K562 (cell line): ENCODE data around the gene PCSK6.

Source experiments
- GTF2F1 ChIP-seq: IDR thresholded peaks from 2 replicates; pipeline ENCODE4 v1.6.1; 2011; ENCODE audit warnings: low read depth, low read length, improper control_type of control experiment
- ZNF830 ChIP-seq: fragments of 250-450 bp; sonication (Bioruptor Pico); IDR thresholded peaks from 2 replicates; pipeline ENCODE4 v1.5.0; 2021; ENCODE audit warnings: mild to moderate bottlenecking

GRCh38 chr15:101442272-101442671, 47.2 kb downstream of the PCSK6 start:
- TF ChIP-seq ZNF830 (CRISPR knock-in tag): no peak
- TF ChIP-seq GTF2F1: no peak
